ENCODE results near the gene C2CD4B. TPM values are rescaled to one million over a fixed set of nuclear protein-coding genes. Genes with fewer than 3 reads are reported as not detected.

Gene C2CD4B
- total and polyA plus RNA-seq, 10 of the 15 experiments (the other 5 are each of a cell fraction or from before 2014, with no cell fraction given): not detected

- BruUV-seq (replicated peaks): no TSS peak
- Histone ChIP-seq H3K79me2 (ENCODE audit: control insufficient read depth, insufficient read depth, low read length) (no peaks in the 10 kb centered on the region), H3K36me3 (ENCODE audit: control insufficient read depth in 2 of 2, insufficient read depth in 2 of 2, low read length in 1 of 2) (no peaks in the 10 kb centered on the region), H3K4me3 (no peak overlapping the region), H2AFZ (ENCODE audit: control insufficient read depth, low read depth, low read length) (no peak overlapping the region), H3K4me1 (ENCODE audit: control insufficient read depth, insufficient read depth, low read length) (no peaks in the 10 kb centered on the region), H3K27me3 (replicated peaks in 1 of 2; ENCODE audit: control insufficient read depth in 2 of 2, insufficient read depth in 2 of 2, low read length in 1 of 2) (no peaks in the 10 kb centered on the region; a peak in 1 of 4 replicates), H3K9me3 (replicated peaks; ENCODE audit: control insufficient read depth, insufficient read depth, low read length) (no peaks in the 10 kb centered on the region), H3K27ac (ENCODE audit: control insufficient read depth, insufficient read depth) (no peak overlapping the region), H3K9ac (ENCODE audit: control insufficient read depth, insufficient read depth, low read length) (no peak overlapping the region), H3K4me2 (ENCODE audit: control insufficient read depth, insufficient read depth) (no peak overlapping the region), H4K20me1 (ENCODE audit: control insufficient read depth, insufficient read depth) (no peaks in the 10 kb centered on the region)
- TF ChIP-seq POLR2AphosphoS2 (IDR thresholded peaks at IDR 0.05; ENCODE audit: low read depth, low read length): no peak
- 0 out of 2 replicates have a peak, but pooled peaks have one; percentile 8 for TF ChIP-seq NR2C1 (IDR thresholded peaks at IDR 0.05)
- ChIA-PET CTCF (no interaction called here), SMC1A (ENCODE audit: uncharacterized antibody, unreplicated experiment) (interaction anchor here (1.1 to 1.3 kb wide), 2 partner anchors 10 to 169 kb away, joined by 3 to 4 read pairs; no protein-coding TSS in a partner anchor), RAD21 (ENCODE audit: unreplicated experiment) (no interaction called here), POLR2A (no interaction called here)
- DNase-seq (ENCODE audit: low read depth, low spot score) (no peak), FAIRE-seq (no peak), ATAC-seq (no peak)
- in situ Hi-C loops (cut with MboI) (no loop called here), intact Hi-C loops (cut with micrococcal nuclease; ENCODE audit: unreplicated experiment) (no loop called here)
- WGBS (ENCODE audit: insufficient coverage, insufficient replicate concordance, low lambda C conversion rate, missing lambda C conversion rate): 0% methylated on average over 3 of the region's 3 CpGs
Measured at GRCh38 chr15:62136911-62137865, 27.9 kb downstream of the C2CD4B start.

- in situ Hi-C loops (cut with MboI) (no loop called here), intact Hi-C loops (cut with micrococcal nuclease; ENCODE audit: unreplicated experiment) (no loop called here)
- Histone ChIP-seq H3K9me3 (replicated peaks; ENCODE audit: control insufficient read depth, insufficient read depth, low read length) (no peaks in the 10 kb centered on the region), H2AFZ (ENCODE audit: control insufficient read depth, low read depth, low read length) (no peak overlapping the region), H3K4me1 (ENCODE audit: control insufficient read depth, insufficient read depth, low read length) (no peaks in the 10 kb centered on the region), H3K79me2 (ENCODE audit: control insufficient read depth, insufficient read depth, low read length) (no peaks in the 10 kb centered on the region), H3K36me3 (ENCODE audit: control insufficient read depth in 2 of 2, insufficient read depth in 2 of 2, low read length in 1 of 2) (no peaks in the 10 kb centered on the region), H3K4me3 (no peak overlapping the region), H3K27ac (ENCODE audit: control insufficient read depth, insufficient read depth) (no peak overlapping the region), H4K20me1 (ENCODE audit: control insufficient read depth, insufficient read depth) (no peaks in the 10 kb centered on the region), H3K4me2 (ENCODE audit: control insufficient read depth, insufficient read depth) (no peak overlapping the region), H3K27me3 (replicated peaks in 1 of 2; ENCODE audit: control insufficient read depth in 2 of 2, insufficient read depth in 2 of 2, low read length in 1 of 2) (no peaks in the 10 kb centered on the region; a peak in 1 of 4 replicates), H3K9ac (ENCODE audit: control insufficient read depth, insufficient read depth, low read length) (no peak overlapping the region)
- ChIA-PET CTCF (no interaction called here), RAD21 (ENCODE audit: unreplicated experiment) (no interaction called here), SMC1A (ENCODE audit: uncharacterized antibody, unreplicated experiment) (no interaction called here), POLR2A (no interaction called here)
- ATAC-seq (no peak), FAIRE-seq (no peak), DNase-seq (ENCODE audit: low read depth, low spot score) (no peak)
- WGBS (ENCODE audit: insufficient coverage, insufficient replicate concordance, low lambda C conversion rate, missing lambda C conversion rate): 0% methylated on average over 9 of the region's 9 CpGs
- BruUV-seq (replicated peaks): no TSS peak
- TF ChIP-seq NKRF (conservative IDR thresholded peaks at IDR 0.05) (no peak), NFIC (IDR thresholded peaks at IDR 0.05; ENCODE audit: low read depth, low read length) (no peak), RCOR1 (conservative IDR thresholded peaks at IDR 0.05; ENCODE audit: low read depth, low read length) (no peak), DPF2 (IDR thresholded peaks at IDR 0.05) (no peak), KDM1A (IDR thresholded peaks at IDR 0.05; ENCODE audit: borderline replicate concordance) (no peak)
- TF ChIP-seq, protein P1, sequence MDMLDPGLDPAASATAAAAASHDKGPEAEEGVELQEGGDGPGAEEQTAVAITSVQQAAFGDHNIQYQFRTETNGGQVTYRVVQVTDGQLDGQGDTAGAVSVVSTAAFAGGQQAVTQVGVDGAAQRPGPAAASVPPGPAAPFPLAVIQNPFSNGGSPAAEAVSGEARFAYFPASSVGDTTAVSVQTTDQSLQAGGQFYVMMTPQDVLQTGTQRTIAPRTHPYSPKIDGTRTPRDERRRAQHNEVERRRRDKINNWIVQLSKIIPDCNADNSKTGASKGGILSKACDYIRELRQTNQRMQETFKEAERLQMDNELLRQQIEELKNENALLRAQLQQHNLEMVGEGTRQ (IDR thresholded peaks at IDR 0.05; ENCODE audit: borderline replicate concordance, low read depth, low read length): no peak
- TF ChIP-seq, protein P2, sequence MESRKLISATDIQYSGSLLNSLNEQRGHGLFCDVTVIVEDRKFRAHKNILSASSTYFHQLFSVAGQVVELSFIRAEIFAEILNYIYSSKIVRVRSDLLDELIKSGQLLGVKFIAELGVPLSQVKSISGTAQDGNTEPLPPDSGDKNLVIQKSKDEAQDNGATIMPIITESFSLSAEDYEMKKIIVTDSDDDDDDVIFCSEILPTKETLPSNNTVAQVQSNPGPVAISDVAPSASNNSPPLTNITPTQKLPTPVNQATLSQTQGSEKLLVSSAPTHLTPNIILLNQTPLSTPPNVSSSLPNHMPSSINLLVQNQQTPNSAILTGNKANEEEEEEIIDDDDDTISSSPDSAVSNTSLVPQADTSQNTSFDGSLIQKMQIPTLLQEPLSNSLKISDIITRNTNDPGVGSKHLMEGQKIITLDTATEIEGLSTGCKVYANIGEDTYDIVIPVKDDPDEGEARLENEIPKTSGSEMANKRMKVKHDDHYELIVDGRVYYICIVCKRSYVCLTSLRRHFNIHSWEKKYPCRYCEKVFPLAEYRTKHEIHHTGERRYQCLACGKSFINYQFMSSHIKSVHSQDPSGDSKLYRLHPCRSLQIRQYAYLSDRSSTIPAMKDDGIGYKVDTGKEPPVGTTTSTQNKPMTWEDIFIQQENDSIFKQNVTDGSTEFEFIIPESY (IDR thresholded peaks at IDR 0.05): no peak
Measured at GRCh38 chr15:62135532-62136134, 29.5 kb downstream of the C2CD4B start.
